ENCODE data around the gene SLC39A7.

Gene SLC39A7

DNA sequence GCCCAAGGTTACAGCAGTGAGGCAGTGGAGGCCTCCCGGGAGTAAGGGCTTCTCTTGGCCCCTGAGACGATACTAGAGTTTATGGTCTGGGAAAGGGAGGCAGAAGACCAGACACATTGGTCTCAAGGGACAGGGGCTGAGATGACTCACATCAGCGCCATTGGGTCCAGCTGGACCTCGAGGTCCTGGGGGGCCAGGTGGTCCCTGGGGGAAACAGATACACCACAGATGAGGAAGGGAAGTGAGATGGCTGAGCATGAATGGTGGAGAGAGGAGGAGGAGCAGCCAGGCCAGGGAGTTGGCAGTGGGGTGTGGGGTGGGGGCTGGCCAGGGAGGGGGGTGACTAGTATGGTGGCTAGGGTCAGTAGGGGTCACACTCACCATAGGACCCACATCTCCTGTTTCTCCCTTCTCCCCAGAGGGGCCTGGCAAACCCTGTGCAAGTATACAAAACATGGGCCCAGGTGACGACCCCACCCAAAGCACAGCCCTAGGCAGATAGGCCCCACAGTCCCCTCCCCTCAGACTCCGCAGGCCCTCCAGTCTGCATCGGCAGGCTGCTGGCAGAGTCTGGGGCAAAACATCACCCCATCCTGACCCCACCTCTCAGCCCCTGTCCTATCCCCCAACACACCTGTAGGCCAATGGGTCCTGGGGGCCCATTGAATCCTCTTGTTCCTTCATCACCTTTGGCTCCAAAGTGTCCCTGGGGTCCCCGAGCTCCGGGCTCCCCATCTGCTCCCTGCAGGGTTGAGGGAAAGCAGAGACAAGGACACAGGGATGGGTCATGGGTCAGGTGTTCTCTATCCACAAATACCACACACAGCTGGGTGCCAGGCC lies 30.3 kb upstream of the SLC39A7 start:
- peak; percentile 22 for DNase-seq

DNA sequence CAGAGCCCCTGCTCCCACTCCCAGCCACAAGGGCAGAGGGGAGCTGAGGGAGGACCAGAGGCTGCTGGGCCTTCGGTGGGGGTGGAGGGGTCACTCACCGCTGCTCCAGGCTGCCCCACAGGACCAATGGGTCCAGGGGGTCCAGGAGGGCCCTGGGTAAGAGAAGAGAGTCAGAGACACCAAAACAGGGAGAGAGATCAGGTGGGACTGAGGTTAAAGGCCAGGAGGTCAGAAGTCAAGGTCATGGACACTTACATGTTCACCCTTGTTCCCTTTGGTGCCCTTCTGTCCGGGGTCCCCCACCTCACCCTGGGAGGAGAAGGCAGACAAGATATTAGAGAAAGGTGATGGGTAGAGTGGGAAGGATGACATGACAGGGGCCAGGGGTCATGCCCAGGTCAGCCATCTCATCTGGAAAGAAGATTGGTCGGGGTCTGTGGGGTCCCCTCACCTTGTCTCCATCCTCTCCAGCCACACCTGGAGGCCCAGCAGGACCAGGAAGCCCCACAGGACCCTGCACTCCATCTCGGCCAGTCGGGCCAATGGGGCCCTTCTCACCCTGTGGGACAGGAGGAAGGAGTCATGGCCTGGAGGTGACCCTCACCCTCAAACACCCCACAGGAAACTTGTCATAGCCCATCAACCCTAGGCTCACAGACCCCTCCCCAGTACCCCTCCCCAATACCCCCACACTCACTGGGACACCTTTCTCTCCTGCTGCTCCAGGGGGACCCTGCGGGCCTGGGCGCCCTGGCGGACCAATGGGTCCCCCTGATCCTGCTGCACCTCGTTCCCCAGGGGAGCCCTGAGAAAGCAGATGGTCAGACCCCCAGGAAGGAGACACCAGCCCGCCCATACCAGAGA lies 29.4 kb upstream of the SLC39A7 start:
- peak; percentile 18 for DNase-seq

DNA sequence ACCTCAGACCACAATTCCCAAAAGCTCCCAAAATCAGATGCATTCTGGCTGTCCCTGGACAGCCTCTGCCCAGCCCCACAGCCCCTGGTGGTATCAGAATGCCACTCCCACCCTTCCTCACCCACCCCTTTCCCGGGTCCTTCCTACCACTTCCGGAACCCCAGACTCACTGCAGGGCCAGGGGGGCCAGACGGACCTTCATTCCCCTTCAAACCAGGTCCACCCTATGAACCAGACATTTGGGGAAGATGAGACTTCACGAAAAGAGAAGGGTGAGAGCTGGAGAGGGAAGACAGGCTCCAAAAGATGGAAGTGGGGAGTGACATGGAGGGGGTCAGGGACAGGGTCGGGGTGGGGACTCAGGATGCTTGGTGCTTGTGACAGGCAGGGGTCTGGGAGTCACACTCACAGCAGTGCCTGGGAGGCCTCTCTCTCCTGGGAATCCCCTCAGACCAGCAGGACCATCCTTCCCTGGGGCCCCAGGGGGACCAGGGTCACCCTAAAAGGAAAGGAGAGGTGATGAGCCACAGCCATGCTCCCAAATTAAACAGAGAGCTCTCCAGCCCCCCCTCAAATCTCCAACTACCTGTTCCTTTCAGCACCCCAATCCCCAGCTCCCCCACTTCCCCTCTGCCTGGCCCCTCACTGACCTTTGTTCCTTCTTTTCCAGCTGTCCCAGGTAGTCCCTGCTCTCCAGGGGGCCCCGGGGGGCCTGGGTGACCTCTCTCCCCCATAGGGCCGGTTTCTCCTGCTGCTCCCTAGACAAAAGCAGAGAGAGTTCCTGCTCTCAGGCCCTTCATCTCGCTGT lies 28.6 kb upstream of the SLC39A7 start:
- no peak for DNase-seq

DNA sequence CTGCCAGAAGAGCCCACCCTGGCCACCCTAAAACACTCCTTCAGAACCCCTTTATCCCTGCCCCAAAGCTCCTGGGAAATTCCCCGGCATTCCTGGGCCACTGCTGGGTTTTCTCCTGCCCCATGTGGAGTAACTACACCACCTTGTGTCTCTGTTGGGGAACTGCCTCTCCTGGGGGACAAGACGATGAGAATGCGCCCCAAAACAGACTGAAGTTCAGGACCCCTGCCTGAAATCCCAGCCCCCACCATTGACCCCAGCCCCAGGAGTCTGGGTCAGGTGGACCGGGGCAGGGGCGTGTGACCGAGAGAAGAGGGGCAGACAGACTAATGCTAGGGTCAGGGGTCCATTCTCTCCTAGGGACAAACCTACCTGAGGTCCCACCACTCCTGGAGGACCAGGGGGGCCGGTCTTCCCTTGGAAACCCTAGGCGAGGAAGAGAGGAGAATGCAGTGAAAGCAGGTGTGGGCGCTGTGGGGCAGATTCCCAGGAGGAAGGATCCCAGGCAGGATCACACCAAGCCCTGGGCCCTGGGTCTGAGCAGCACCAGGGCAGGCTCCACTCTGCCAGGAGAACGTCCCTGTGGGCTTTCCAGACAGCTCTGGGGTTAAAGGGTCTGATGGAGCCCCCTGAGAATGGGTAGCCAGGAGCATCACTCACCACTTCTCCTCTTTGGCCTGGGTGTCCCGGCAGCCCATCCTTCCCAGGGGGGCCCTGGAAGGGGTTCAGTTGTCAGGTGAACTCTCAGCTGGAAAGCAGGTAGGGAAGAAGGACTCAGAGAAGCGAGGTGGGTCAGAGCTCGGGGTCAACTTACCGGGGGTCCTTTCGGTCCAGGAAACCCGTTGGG lies 27.8 kb upstream of the SLC39A7 start:
- peak; percentile 24 for DNase-seq

- peak; percentile 20 for DNase-seq
Observed at GRCh38 chr6:33173535-33174180, 27.0 kb upstream of the SLC39A7 start.

GRCh38 chr6:33174784-33175183 lies 25.9 kb upstream of the SLC39A7 start:
- DNase-seq = peak; percentile 11

GRCh38 chr6:33175436-33176069 lies 25.1 kb upstream of the SLC39A7 start:
- peak; percentile 13 for DNase-seq

DNA sequence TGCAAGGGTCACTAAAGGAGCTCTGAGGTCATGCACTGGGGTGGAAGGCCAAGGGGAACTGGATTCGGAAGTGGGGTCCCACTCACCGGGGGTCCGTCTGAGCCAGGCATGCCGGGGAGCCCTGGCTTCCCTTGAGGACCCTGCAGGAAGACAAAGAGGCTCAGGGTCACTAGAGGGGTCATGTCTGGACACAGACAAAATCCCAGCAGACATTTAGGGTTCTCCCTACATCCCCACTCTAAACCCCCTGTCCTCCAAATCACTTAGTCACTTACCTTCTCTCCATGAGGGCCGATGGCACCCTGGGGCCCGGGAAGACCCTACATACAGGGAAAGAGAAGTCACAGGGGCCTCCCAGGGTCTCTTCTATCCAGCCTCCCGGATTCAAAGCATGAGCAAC lies 23.8 kb upstream of the SLC39A7 start:
- no peak for DNase-seq

DNA sequence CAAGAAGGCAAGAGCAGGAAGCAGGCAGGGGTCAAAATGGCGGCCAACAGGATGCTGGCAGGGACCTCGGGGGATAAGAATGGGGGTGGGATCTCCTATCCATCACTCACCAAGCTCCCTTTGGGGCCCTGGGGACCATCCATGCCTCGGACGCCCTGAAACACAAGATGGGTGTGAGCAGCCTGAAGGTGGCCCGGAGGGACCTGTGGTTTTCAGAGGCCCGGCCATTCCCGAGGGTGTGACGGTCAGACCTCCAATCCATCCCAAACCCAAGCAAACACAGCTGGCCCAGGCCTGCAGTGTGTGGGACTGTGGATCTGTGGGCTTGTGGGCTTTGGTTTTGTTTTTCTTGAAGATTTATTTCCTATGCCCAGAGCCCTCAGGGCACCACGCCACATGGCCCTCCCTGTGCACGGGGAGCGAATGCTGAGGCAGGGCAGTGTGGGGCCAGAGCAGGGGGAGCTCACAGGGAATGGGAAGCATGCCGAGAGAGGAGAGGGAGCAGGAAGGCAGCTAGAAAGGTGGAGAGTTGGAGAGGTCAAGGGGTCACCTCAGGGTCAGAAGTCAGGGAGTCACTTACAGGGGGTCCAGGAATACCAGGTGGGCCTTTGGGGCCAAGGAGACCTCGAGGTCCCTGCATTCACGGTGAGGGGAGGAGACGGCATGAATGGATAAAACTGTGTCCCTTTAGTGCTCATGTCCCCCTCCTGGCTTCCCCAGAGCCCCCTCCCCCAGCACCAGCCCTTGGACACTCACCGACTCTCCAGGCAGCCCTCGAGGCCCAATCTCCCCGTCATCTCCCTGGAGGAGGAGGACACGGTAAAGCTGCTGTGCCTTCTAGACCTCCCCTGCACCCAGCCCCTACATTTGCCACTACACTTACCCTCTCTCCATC lies 22.9 kb upstream of the SLC39A7 start:
- peak; percentile 75 for DNase-seq

DNA sequence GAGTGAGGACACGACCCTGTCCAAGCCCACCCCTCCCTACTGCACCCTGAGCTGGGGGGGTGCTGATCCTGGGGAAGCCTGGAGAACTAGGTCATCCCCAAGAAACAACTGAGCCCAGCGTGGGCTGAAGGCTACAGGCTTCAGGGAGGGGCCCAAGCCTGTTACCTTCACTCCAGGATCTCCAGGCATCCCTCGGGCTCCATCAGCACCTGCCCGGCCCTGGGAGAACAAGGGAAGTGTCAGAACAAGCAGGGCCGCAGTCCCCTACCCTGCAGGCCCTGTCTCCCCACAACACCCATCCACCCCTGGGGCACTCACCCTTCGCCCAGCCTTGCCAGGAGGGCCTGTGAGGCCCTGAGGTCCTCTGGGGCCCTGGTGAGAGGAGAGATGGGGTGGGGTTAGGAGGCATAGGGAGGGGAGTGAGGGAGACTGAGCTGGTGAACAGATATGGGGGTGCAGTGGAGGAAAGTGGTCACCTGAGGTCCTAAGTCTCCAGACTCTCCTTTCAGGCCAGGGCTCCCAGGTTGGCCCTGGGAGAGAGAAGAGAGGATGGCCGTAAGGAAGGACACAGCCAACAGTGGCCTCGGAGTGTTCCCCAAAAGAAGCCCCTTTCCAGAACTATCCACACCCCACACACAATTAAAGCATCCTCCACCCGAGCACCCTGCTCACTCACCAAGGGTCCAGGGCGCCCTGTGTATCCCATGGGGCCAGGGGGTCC lies 21.8 kb upstream of the SLC39A7 start:
- no peak for DNase-seq

DNA sequence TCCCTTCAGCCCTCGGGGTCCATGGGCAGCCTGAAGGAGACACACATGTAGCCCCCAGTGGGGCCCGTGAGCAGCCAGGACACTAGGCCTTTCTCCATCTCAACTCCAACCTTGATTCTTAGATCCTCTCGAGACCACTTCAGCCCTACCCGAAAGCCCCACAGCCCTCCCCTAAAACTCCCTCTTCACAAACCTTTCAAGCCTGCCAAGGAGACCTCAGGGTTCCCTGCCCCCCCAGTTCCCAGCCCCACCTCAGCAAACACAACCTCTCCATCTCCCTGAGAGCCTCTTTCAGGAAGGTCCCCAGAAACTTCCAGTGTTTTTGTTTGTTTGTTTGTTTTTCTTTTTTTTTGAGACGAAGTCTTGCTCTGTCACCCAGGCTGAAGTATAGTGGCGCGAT lies 19.5 kb upstream of the SLC39A7 start:
- no peak for DNase-seq

GRCh38 chr6:33183071-33183683 lies 17.5 kb upstream of the SLC39A7 start:
- DNase-seq = no peak

- DNase-seq = no peak
Observed at GRCh38 chr6:33185190-33185589, 15.5 kb upstream of the SLC39A7 start.

- no peak for DNase-seq
Observed at GRCh38 chr6:33185654-33186187, 14.9 kb upstream of the SLC39A7 start.

- no peak for DNase-seq
Observed at GRCh38 chr6:33187809-33188208, 12.9 kb upstream of the SLC39A7 start.

DNA sequence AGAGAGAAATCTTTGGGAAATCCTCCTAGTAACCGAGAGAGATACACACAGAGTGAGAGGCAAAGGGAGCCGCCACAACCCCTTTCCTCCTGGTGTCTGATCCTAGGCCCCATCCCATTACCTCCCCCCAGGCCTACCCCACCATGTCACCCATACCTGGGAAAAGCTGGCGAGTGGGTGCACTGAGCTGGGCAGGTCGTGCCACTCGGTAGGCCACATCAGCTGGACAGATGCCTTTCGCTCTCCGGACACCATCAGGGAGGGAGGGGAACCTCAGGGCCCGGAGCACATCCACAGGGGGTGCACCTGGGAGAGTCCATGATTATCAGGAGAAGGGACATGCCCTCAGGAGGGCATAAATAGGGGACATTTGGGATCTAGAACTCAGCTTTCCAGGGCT lies 11.5 kb upstream of the SLC39A7 start:
- DNase-seq = no peak

DNA sequence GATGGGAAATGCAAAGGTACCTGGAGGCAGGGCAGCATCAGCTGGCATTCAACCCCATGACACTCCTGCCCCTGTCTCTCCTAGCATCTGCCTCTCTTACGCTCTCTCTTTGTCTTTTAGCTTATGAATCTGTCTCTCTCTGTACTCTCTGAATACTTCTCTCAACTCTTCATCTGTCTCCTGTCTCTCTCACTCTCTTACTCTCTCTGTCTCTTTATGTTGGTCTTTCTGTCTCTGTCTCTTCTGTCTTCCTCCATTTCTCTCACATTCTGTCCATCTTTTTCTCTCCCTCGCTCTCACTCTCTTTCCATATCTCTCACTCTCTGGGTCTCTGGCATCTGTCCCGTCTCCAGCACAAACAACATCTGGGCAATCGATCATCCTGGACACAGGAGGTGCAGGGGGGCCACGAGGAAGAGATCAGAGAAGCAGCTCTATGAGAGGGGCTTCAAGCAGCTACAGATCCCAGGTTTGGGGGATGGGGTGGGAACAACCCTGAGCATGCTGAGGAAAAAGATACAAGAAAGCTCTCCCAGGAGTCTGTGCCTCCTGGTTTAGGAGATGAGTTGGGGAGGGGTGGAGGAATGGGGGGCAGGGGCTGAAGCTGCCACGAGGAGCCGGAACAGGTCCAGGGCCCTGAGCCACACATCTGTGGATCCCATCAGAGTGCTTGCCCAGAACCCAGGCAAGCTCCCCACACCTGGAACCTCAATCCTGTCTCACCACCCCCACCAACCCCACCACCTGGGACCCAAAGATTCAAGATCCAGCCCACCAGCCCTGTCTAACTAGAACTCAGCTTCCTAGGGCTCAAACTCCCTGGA lies 10.8 kb upstream of the SLC39A7 start:
- peak; percentile 65 for DNase-seq

Data from right hindlimb (tissue), 1 donor.